ENCODE data around the gene ABCC8. TPM values are rescaled to one million over a fixed set of nuclear protein-coding genes. Genes with fewer than 3 reads are reported as not detected.

ABCC8 gene
- total RNA-seq, 1 donor from 2014 or later, result not detected

DNA sequence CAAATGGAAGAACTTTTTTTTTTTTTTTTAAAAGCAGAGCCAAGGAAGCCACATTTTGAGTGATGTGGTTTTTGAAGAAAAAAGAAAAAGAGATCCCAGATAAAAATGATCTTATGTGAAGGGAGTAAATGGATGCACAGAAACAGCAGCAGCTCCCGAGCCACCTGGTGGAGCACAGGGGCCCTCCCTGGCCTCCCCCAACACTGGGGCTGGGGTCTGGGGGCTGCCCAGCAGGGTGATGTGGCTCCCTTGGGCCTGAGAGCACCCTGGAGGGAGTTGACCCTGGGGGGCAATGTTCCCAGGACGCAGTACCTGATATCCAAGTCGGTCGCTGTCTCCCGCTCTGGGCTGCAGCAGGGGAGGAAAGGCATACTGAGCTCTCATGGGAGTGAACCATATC, 61.7 kb downstream of the ABCC8 start:
- TF ChIP-seq, protein P1, sequence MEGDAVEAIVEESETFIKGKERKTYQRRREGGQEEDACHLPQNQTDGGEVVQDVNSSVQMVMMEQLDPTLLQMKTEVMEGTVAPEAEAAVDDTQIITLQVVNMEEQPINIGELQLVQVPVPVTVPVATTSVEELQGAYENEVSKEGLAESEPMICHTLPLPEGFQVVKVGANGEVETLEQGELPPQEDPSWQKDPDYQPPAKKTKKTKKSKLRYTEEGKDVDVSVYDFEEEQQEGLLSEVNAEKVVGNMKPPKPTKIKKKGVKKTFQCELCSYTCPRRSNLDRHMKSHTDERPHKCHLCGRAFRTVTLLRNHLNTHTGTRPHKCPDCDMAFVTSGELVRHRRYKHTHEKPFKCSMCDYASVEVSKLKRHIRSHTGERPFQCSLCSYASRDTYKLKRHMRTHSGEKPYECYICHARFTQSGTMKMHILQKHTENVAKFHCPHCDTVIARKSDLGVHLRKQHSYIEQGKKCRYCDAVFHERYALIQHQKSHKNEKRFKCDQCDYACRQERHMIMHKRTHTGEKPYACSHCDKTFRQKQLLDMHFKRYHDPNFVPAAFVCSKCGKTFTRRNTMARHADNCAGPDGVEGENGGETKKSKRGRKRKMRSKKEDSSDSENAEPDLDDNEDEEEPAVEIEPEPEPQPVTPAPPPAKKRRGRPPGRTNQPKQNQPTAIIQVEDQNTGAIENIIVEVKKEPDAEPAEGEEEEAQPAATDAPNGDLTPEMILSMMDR (conservative IDR thresholded peaks at IDR 0.05; ENCODE audit: low read depth, low read length), result no peak
- no peak for DNase-seq (ENCODE audit: low read depth)
- H3K4me3 ChIP-seq (ENCODE audit: low read depth, low read length), result no peak overlapping the region

DNA sequence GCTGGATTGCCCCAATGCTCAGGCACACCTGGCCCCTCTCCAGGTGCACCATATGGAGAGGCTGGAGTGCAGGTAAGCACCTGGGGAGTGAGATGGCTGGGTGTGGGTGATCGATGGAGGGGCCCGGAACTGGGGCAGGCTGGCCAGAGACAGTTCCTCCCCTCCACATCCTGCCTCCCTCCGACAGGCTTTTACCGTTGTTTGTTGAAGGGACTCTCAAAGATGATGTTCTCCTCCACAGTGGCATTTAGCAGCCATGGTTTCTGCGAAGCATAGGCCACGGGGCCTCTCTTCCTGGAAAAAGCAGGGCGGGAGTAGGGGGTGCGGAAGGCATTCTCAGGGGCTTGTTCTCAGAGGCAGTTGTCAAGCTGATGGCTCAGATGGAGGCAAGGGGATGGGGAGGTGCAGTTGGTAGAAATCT, 62.3 kb downstream of the ABCC8 start:
- no peak for DNase-seq (ENCODE audit: low read depth)
- no peak overlapping the region for H3K4me3 ChIP-seq (ENCODE audit: low read depth, low read length)
- TF ChIP-seq, protein P1 (conservative IDR thresholded peaks at IDR 0.05; ENCODE audit: low read depth, low read length), result no peak

DNA sequence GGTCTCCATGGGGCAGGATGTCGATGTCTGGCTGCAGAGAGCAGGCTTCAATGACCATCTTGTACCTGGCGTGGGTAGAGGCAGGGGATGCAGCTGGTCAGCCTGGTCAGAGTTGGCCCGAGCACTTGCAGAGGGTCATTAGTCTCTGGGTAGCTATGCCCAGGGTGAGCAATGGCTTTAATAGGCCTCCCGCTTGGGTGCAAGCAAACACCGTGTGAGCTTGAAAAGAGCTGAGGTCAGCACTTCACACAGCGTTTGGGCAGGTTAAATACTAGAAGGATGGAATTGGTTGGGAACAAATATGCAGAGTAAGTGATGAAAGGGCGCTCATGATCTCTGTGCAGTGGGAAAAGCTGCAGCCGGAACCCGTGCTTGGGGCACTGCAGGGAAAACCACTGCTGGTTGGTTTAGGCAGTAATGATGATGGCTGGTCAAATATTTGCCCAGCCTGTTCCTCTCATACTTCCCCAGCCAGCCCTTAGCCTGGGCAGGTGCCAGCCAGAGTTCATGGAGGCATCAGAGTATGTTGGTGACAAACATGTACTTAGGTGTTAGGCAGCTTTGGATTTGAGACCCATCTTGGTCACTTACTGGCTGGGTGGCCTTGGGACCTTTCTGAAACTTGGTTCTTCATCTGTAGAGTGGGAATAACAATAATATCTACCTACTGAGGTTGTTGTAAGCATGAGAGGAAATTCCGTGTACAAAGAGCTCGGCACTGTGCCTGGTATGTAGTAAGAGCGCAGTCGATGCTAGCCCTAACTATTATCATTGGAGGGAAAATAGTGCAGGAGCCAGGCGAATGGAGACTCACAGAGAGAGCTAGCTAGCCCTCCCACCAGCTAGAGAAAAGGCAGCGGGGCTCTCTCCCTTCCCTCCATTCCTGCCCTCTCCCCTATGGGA, 63.0 kb downstream of the ABCC8 start:
- no peak for DNase-seq (ENCODE audit: low read depth)
- H3K4me3 ChIP-seq (ENCODE audit: low read depth, low read length), result no peak overlapping the region
- TF ChIP-seq, protein P1 (conservative IDR thresholded peaks at IDR 0.05; ENCODE audit: low read depth, low read length), result no peak

DNA sequence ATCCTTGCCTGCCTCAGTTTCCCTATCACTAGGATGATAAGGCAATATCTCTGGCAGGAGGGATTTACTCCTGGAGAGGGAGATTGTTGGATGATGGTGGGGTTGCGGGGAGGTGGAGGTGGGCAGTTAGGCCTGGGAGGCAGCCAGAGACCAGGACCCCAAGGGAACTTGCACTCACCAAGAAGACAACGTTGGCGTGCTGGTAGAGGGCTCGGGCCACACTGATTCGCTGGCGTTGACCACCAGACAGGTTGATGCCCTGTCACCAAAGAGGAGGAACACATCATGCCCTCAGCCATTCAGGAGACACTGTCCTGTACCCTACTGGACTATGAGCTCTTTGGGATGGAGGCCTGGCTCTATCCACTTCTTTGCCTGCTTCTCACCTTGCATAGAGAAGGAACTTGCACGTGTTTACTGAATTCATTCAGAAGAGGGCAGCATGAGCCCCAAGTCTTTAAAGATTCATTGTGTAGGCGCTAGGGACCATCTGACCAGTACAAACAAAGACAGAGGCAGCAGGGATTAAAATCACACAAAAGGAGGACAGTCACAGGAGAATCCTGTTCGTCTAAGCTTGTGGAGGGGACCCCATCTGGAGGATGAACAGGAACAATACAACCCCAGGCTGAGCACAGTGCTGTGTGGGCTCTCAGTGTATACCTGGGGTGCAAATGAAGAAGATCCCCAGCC, 64.0 kb downstream of the ABCC8 start:
- TF ChIP-seq, protein P1 (conservative IDR thresholded peaks at IDR 0.05; ENCODE audit: low read depth, low read length), result peak; percentile 2
- no peak for DNase-seq (ENCODE audit: low read depth)
- H3K4me3 ChIP-seq (ENCODE audit: low read depth, low read length), result no peak overlapping the region

DNA sequence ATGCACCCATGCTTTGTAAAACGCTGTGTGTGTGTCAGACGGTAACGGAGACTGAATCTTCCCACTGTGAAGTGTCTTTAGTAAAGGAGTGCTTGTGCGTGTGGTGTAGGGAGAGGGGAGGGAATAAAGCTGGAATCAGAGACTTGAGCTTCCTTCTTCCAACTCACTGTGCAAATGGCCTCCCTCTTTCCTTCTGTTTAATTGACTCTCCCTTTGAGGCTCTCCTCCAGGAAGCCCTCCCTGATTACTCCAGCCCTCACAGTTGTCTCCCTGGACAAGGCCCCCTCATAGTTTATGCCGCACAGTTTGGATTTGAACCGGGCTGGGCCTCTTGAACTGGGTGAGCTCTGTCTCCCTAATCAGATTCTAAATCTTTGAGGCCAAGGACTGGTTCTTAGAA, 65.2 kb downstream of the ABCC8 start:
- no peak overlapping the region for H3K4me3 ChIP-seq (ENCODE audit: low read depth, low read length)
- DNase-seq (ENCODE audit: low read depth), result no peak
- TF ChIP-seq, protein P1 (conservative IDR thresholded peaks at IDR 0.05; ENCODE audit: low read depth, low read length), result no peak

DNA sequence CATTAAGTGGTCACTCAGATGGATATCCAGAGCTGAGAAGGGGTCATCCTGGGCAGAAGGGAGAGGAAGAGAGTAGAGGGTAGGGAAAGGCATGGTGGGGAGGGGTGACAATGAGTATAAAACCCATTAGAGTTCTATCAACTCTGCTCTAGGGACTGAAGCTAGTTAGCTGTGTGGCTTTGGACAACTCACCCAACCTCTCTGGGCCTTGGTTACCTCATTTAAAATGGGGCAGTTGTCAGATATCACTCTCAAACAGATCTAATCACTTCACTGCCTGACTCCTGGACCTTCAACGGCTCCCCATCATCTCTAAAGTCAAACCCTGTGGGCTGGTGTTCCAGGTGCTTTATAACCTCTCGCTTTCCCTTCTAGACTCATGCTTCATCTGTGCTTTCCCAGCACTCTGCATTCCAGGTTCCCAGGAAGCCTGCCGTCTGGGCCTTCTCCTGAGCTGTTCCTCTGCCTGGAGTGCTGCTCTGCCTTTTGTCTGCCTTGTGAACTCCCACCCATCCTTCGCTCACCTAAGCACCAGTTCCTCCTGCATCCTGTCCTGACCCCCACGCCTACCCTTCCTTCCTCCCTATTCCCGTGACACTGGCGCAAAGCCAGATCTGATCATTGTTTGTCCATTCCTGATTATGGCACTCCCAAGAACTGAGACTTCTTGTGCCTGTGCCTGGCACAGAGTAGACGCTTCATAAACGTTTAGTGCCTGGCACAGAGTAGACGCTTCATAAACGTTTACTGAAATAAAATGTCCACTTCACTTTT, 65.9 kb downstream of the ABCC8 start:
- no peak for DNase-seq (ENCODE audit: low read depth)
- TF ChIP-seq, protein P1 (conservative IDR thresholded peaks at IDR 0.05; ENCODE audit: low read depth, low read length), result no peak
- no peak overlapping the region for H3K4me3 ChIP-seq (ENCODE audit: low read depth, low read length)

Measured in epithelial cell of proximal tubule (primary cell).